ENCODE measurements around the gene ADIRF.
"Not testable (repeated sequence)": the region's sequence is repeated elsewhere in the genome, so short reads cannot be mapped to it uniquely, and the experiment has no call there.

ADIRF gene

DNA sequence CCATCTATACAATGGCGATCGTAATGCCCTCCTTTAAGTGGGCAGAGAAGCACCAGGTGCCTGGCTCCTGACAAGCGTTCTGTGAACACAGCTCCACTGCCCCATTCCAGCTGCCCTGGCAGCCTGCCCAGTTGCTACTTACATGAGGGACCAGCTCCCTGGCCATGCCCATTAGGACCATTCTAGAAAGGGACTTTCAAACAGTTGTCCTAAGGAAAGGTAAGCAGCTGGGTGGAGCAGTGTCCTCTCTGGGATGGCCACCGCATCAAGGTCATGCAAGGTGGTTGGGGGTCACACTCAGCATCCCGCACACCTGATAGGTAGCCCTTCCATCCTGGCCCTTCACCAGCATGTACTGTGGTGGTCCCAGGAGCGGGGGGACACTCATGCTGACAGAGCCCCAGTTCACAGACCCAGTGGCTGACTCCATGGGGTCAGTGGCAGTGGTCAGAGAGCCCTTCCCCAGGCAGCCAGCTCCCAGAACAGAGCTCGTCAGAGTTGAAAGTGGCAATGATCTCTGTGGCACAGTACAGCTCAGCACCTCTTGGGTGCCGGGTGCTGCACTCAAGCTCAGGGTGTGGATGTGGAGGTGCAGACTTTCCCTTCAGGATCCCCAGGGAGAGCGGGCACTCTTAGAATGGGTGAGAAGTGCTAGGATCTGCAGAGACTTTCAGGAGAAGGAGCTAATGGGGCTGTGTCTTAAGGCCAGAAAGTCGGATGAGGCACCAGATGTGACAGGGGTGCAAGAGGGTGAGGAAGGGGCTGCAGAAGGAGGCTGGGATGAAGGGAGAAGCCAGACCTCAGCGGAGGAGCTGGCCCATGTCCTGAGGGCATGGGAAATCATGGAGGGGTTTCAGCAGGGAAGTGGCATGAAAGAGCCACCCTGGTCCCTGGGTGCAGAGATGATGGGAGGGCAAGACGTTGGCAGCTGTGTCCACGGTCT, 21.8 kb upstream of the ADIRF start:
- peak; percentile 88 for DNase-seq

DNA sequence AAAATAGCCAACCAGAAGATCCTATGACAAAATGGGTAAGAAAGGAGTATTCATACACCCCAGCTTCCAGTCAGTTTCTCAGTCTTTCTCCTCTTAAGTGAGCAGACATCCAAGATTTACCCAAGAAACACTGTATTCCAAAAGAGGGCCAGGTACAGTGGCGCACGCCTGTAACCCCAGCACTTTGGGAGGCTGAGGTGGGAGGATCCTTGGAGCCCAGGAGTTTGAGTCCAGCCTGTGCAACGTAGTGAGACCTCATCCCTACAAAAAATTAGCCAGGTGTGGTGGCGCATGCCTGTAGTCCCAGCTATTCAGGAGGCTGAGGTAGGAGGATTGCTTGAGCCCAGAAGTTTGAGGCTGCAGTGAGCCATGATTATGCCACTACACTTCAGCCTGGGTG, 20.5 kb upstream of the ADIRF start:
- DNase-seq = not testable (repeated sequence)

DNA sequence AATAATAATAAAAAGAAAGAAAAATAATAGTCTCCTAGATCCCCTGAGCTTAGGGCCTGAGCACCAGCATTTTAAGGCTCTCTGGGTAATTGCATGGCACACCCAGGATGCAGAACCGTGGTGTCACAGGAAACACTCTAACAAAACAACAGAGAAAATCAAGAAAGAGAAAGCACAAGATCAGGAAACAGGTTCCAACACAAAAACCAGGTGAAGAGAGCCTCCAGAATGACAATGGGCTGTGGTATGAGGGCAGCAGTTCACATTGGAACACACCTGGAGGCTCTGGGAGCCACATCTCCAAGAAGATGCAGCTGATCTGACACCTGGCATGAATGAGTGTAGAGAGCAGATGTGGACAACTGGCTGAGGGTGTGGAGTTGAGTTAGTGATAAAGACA, 17.9 kb upstream of the ADIRF start:
- DNase-seq = no peak

DNA sequence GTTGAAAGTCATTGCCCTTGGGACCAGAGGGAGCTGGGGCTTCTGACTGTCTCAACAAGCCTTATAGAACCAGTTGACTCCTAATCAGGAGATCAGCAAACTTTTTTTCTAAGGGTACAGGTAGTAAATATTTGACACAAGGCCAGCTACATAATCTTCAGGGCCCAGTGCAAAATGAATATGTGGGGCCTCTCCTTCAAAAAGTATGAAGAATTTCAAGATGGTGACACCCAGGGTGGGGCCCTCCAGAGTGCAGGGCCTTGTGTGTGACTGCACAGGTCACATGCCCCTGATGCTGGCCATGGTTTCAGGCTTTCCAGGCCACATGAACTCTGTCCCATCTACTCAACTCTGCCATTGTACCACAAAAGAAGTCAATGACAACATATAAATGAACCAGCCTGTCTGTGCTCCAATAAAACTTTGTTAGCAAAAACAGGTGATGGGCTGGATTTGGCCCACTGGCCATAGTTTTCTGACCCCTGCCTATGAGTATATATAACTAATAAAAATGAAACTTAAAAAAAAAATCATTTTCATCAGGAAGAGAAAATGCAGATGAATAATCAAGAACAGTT, 17.0 kb upstream of the ADIRF start:
- no peak for DNase-seq

DNA sequence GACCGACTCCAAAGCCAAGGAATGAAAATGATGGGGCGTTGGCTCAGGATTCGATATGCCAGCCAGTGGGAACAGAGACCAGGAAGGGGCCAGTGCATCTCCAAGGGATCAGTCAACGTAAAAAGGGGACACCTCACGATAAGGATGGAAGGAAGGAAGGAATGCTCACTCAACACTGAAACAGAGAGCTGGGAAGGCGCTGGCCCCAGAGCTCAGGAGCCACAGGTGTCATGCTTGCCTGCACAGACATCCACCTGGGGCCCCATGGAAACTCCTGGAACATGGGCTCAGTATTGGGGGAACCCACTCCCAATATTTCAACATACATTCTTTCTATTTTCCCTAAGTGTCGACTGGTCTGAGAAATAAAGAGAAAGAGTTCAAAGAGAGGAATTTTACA, 16.2 kb upstream of the ADIRF start:
- no peak for DNase-seq

DNA sequence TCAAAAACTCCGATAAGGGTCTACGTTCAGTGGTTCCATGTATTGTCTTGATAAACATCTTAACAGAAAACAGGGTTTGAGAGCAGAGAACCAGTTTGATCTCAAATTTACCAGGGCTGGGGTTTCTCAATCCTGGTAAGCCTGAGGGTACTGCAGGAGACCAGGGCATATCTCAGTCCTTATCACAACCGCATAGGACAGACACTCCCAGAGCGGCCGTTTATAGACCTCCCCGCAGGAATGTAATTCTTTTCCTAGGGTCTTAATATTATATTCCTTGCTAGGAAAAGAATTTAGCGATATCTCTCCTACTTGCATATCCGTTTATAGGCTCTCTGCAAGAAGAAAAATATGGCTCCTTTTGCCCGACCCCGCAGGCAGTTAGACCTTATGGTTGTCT, 15.6 kb upstream of the ADIRF start:
- DNase-seq = not testable (repeated sequence)

DNA sequence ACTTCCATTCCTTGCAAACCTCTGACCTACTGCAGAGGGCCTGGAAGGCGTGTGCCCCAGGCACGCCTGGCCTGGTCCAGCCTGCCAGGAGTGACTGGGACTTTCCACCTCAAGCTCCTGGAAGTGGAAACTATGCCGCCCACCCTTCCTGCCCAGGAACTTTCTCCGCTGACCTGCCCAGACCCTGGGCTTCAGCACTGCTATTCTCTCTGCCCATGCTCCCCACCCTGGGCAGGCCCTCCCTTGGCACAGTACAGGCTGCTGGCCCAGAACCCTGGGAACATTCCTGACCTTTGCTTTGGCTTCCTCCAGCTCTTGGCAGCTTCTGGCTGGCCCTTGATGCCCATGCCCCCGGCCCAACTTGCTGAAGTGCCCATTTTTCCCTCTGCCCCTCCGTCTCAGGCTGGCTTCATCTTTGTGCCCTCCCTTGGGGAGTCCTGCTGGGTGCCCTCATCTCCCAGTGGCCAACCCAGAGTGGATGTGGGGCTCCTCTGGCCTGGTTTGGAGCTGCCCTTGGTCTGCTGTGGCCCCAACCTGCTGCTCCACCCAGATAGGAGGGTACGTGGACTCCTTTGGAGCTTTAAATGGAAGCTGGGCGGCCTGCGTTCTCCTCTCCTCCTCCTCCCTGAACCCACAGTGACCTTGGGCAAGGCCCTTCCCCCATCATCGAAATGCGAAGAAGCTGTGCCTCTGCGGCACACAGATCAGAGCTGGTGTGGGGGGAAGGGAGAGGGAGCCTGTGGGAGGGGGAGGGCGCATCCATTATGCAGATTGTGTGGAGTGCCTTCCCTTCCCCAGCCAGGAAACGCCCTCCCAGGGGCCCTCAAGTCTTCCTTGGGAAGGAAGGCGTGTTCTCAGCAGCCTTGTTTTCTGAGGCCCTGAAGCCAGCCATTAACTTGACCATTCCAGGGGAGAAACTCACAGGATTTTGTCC, 14.3 kb upstream of the ADIRF start:
- DNase-seq = no peak

DNA sequence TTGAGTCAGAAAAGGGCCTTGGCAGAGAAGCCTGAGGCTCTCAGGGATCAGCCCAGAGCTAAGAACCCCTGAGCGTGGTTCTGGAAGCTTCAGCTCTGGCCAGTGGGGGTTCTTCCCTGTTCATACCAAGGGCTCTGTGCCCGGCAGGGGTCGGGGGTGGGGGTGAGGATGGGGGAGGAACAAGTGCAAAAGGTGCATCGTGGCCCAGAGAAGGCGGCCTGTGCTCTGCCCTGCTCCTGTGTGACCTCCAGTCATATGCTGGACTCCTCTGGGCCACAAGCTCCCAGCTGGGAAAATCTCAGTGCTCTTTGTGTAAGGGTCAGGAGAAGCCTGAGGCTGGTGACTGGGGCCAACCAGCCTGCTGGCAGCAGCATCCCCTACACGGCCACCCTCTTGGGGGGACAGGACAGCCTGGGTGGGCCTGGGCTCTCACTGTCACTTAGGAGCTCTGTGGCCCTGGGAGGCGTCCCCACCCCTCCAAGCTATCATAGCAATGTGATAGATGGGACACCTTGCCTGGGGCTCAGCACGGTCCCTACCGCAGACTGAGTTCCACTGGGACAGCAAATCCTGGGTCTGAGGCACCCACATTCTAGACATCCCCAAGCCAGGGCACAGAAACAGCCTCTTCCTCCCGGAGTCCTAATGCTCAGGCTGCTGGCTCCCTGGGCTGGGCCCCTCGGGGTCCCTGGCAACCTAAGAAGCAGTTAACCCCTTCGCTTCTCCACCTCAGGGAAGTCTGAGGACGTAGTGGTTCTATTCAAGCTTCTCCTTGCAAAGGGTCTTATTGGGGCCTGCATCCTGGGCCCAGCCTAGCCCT, 13.4 kb upstream of the ADIRF start:
- DNase-seq = no peak

DNA sequence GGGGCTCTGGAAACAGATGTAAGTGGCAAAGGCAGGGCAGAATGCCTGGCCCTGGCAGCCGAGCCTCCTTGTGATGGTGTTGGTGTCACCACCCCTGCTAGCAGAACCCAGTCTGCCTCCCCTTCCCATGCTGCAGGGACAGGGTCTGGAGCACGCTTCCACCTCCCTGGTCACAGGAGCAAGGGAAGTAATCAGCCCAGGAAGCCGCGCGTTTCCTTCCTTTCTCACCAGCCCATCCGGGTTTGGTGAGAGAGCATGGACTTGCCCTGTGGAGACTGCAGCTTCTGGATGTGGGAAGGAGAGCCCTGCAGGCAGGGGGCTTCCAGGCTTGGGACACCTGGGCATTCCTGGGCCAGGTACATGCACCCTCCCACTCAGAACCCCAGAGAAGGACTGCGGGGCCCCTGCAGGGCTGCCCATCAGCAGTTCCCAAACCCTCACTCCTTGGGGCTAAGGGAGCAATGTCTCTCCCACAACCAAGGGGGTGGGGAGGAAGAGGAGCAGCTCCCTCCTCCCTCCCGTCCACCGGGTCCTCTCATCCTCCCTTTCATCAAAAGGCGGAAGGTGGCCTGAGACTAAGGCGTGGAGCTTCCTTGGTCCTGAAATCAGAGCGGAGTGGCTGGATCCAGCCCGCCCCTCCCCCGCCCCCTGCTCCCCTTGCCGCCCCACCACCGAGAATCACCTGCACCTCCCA, 12.6 kb upstream of the ADIRF start:
- no peak for DNase-seq

DNA sequence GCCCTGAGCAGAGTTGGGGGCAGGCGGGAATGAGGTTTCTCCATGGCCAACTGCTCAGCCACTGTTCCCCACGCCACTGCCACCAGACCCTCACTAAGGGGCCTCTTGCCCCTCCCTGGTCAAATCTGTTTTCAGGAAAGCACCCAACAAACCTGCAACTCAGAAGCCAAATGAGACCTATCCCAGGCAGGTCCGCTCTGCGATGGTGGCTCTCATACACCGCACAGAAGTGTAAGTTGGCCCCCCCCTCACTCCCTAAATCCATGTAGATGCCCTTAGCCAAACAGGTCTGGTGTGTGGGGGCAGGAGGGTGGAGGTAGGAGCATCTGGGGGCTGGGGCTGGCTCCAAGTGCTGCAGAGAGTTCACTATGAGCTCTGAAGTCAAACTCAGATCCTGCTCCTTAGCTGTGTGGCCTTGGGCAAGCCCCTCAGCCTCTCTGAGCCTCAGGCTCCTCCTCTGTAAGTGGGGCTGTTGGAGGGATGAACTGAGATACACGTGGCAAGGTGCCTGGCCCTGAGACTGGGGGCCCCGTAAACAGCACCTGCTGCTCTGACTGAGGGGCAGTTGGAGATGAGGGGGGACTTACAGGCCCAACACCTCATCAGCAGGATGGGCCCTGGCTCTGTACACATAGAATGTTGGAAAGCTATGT, 12.0 kb upstream of the ADIRF start:
- no peak for DNase-seq

DNA sequence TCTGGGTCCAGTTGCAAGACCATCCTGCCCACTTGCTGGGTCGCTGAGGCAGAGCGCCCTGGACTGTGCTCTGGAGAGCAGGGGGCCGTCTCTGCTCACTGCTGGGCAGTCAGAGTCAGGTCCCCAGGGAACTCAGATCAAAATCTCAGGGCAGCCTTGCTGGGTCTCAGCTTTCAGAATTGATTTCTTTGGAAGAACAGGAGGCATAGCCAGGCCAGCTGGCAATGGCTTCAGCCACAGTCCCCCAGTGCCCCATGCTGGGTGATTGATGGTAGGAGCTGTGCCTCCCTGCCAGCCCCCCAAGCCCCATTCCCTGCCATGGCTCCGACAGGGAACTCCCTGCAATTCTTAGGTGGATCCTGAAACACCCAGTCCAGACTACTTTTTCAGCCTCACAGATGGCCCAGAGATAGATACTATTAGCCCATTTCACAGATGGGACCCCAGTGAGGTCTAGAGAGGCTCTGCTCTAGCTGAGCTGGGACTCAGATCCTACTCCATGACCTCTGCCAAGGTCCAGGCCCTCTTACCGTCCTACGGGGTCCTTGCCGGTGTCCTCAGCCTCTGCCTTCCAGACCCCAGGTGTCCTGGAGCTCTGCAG, 11.3 kb upstream of the ADIRF start:
- no peak for DNase-seq

DNA sequence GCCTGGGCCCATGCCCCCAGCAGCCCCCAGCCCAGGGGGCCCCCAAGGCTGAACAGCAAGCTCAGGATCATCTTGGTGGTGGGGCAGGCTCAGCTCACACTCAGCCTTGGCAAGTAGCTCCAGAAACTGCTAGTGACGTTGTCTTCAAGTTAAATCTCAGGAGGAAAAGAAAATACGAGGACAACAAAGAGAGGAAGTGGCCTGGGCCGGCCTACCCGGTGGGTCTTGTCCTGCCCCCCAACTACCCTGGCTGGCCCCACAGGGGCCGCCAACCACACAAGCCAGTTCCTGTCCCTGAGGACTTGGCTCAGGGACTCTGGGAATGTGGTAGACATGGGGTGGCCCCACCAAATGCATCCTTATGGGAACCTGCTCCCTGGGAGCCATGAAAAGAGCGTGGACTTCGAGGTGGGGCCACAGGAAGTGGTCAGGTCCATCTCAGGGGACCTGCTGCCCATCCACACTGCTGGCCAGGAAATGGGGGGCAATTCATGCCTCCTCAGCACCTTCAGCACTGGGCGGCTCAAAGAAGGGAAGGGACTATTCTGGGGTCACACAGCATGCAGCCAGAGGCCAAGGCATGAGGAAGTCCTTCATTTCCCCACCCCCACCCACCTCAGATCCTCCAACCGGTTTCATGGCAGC, 10.7 kb upstream of the ADIRF start, which contains the start of gene MMRN2:
Gene MMRN2 (minus strand): TSS at position 145 of the 645 bp plus-strand sequence. CDS start 74 bp downstream, at position 71.
- DNase-seq = no peak

DNA sequence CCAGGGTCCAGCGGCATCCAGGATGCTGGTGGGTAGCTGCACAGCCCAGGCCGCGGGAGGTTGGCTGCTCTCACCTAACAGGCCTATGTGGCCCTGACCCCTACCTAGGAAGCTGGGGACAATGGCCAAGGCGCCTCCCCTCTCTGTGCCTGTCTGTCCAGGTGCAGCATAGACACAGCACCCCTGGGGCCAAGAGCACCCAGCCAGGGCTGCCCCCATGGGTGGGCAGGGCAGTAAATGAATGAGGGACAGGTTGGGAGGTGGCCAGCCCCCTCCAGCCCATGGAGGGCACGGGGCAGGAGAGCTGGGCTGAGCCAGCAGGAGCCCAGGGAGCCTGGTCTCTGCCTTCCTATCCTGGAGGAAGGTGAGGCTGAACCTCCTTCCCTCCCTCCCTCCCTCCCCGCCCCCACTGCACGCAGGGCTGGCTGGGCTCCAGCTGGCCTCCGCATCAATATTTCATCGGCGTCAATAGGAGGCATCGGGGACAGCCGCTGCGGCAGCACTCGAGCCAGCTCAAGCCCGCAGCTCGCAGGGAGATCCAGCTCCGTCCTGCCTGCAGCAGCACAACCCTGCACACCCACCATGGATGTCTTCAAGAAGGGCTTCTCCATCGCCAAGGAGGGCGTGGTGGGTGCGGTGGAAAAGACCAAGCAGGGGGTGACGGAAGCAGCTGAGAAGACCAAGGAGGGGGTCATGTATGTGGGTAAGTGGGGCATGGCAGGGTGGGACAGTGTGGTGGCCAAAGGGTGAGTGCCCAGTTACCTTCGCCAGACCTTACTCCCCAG, 10.0 kb upstream of the ADIRF start, which contains the start of gene SNCG:
Gene SNCG (plus strand): TSS at position 484 of the 785 bp plus-strand sequence. CDS start 99 bp downstream, at position 583.
- no peak for DNase-seq

DNA sequence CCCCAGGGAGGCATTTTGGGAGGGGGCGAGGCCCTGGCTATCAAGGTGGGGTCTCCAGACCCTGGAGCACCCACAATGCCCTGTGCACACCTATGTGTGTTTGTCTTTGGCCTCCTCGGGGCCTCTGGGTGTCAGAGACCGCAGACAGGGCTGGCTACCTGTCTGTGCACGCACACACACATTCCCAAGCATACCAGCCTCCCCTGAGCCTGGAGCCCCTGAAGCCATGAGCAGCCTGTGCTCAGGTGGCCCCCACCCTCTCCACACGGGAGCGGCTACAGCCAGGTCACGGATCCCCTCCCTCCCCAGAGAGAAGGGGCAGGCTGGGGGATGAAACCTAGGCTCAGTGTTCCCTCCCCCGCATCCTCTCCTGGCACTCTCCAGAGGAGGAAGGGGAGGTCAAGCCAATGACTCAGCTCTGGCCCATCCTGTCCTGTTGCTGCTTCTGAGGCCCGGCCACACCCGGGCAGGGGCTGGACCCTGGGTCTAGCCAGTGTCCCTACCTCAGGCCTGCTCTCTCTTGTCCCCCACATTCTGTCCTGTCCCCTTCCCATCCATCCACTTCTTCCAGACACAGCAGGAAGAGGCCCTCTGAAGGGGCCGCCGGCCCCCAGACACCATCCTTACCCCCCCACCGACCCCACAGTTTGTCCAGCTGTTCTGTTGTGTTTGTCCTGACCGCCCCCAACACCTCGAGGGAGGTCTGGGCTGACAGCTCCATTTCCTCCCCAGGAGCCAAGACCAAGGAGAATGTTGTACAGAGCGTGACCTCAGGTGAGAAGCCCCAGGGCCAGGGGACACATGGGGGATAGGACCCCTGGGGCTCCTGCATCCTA, 9.2 kb upstream of the ADIRF start:
- no peak for DNase-seq

DNA sequence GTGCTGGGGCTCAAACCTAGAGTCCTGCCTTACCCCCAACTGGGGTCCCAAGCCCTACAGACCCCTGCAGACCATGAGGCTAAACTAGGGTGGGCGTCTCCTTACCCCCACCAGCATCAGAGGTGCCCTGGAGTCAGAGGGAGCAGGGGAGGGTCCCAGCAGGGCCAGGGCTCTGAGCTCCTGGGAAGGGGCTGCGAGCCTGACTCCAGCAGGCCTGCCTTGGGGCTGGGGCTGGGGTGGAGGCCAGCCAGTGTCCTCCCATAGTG, 8.6 kb upstream of the ADIRF start:
- no peak for DNase-seq

DNA sequence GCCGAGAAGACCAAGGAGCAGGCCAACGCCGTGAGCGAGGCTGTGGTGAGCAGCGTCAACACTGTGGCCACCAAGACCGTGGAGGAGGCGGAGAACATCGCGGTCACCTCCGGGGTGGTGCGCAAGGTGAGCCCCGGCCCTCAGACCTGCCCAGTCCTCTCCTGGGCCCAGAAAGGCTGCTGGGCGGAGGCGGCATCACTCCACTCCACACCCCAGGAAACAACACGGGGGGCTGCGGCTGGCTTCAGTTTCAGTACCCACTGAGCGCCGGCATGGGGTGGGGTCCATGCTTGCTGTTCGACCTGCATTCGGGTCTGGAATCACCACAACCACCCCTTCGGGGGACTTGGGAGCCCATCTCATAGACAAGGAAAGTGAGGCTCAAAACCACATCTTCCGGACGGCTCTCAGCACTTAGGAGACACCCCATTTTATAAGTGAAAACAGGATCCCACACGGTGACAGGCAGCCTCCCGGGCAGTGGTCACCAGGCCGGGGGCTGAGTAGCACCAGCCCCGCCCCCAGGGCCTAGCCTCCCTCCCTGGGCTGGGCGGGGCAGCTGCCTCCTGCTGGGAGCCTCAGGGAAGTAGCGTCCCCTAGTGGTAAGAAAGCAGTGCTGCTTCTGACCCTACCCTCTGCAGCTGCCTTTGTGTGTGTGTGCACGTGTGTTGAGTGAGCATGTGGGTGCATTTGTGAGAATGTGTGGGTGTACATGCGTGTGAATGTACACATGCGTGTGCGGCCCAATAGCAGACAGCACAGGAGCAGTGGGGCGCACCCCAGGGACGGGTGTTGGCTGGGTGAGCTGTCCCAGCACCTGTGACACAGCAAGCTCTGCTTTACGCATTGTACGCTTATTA, 8.0 kb upstream of the ADIRF start:
- DNase-seq = no peak

DNA sequence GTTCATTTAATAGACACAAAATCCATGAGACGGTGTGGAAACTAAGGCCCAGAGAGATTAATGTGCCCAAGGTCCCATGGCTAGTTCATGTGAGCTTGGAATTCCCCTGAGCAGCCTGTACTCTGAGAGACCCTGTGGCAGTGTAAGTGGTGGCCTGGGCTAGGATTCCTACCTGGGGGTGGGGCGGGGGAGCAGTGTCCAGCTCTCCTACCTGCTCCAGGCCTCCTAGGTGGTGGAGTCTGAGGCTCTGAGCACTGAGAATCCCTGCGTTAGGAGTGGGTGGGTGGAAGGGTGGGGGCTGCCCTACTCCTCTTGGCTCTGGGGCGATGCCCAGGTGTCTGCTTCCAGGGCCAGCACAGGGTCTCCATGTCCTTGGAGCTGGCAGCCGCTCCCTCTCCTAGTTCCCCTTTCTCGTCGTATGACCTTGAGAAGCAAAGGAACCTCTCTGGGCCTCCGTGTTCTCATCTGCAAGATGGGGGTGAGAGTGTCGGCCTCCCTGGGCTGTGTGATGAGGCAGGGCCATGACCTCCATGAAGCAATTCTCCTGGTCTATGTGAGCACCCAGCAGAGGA, 7.3 kb upstream of the ADIRF start:
- DNase-seq = no peak

Measured in NCI-H1092 (cell line).